ENCODE measurements around the gene CENPH. TPM values are rescaled to one million over a fixed set of nuclear protein-coding genes. Genes with fewer than 3 reads are reported as not detected.
"Not testable (repeated sequence)": the region's sequence is repeated elsewhere in the genome, so short reads cannot be mapped to it uniquely, and the experiment has no call there.

Gene CENPH
- 0.53 TPM for total RNA-seq

GRCh38 chr5:69189162-69190086 lies at the start of gene CENPH:
CENPH (plus strand) TSS chr5:69189583; CDS start chr5:69189635, 52 bp downstream.
- ATAC-seq, result peak; percentile 99
- peak; percentile 90 for DNase-seq (ENCODE audit: low spot score)

- not testable (repeated sequence) for DNase-seq (ENCODE audit: low spot score); ATAC-seq
These were observed 49.1 kb upstream of the CENPH start for GRCh38 chr5:69140239-69140638.

DNA sequence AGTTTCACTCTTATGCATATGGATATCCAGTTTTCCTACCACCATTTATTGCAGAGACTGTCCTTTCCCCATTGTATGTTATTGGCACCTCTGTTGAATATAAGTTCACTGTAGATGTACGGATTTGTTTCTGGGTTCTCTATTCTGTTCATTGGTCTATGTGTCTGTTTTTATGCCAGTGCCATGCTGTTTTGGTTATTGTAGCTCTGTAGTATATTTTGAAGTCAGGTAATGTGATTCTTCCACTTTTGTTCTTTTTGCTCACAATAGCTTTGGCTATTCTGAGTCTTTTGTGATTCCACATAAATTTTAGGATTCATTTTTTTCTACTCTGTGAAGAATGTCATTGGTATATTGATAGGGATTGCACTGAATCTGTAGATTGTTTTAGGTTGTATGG lies 48.6 kb upstream of the CENPH start:
- no peak for DNase-seq (ENCODE audit: low spot score)
- no peak for ATAC-seq

GRCh38 chr5:69148576-69148975 lies 40.8 kb upstream of the CENPH start:
- DNase-seq (ENCODE audit: low spot score); ATAC-seq: not testable (repeated sequence)

DNA sequence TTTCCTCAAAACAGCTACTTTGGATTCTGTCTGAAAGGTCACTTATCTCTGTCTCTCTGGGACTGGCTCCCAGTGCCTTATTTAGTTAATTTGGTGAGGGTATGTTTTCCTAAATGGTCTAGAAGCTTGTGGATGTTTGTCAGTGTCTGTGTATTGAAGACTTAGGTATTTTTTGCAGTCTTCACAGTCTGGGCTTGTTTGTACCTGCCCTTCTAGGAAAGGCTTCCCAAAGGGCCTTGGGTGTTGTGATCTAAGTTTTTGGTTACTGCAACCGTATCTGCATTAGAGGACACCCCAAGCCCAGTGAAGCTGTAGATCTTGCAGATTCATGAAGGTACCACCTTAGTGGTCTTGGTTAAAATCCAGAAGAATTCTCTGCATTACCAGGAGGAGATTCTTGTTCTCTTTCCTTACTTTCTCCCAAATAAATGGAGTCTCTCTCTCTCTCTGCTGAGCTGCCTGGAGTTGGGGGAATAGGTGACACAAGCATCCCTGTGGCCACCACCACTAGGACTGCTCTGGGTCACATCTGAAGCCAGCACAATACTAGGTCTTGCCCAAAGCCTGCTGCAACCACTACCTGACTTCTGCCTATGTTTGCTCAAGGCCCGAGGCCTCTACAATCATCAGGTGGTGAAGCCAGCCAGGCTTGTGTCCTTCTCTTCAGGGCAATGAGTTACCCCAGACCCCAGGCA lies 40.3 kb upstream of the CENPH start:
- ATAC-seq, result no peak

DNA sequence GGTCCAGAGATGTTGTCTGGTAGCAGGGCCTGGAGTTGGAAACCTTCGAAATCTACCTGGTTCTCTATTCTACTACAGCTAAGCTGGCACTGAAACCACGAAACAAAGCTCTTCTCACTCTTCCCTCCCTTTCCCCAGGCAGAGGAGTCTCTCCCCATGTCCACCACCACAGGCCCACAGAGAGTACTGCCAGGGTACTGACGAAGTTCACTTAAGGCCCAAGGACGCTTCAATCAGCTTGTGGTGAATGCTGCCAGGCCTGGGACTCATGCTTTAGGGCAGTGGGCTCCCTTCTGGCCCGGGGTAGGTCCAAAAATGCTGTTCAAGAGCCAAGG lies 39.7 kb upstream of the CENPH start:
- DNase-seq (ENCODE audit: low spot score) (no peak), ATAC-seq (no peak)

More for the DNA sequence above, 40.3 kb upstream of the CENPH start:
- no peak for DNase-seq (ENCODE audit: low spot score)

DNA sequence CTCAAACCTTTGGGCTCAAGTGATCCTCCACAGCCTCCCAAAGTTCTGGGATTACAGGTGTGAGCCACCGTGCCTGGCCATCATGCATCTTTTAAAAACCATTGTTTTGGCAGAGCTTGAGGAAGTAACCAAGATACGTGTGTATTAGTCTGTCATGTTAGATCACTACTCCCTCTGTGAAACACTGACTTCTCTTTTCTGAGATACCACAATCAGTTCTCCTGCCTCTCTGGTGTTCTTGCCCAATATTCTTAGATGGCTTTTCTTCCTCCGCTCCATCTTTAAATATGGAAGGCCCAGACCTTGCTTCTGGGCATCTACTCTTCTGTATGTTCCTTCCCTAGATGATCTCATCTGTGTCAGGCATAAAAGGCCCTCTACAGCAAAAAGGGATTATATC lies 36.7 kb upstream of the CENPH start:
- no peak for ATAC-seq

DNA sequence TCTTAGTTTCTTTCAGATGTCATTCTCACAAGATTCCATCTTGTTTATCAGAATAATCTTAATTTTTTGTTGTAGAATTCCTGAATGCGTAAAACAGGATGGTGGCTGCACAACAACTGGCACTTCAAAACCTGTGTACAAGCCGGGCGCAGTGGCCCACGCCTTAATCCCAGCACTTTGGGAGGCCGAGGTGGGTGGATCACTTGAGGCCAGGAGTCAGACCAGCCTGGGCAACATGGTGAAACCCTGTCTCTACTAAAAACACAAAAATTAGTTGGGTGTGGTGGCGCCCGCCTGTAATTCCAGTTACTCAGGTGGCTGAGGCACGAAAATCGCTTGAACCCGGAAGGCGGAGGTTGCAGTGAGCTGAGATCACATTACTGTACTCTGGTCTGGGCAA lies 32.9 kb upstream of the CENPH start:
- no peak for DNase-seq (ENCODE audit: low spot score)
- ATAC-seq, result no peak

More for the DNA sequence above, 36.7 kb upstream of the CENPH start:
- DNase-seq (ENCODE audit: low spot score), result no peak

GRCh38 chr5:69158039-69158438 lies 31.3 kb upstream of the CENPH start:
- ATAC-seq, result no peak
- DNase-seq (ENCODE audit: low spot score), result no peak

DNA sequence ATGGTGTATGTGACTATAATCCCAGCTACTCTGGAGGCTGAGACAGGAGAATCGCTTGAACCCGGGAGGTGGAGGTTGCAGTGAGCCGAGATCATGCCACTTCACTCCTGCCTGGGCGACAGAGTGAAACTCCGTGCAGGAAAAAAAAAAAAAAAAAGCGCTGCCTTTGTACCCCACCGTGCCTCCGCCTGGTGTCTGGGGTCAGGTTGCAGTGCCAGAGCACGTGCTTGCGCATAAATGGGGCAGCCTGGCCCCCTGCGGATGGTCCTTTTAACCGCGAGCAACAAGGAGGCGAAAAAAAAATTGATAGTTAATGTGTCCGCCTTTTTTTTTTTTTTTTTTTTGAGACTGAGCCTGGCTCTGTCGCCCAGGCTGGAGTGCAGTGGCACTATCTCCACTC lies 28.7 kb upstream of the CENPH start:
- no peak for ATAC-seq
- DNase-seq (ENCODE audit: low spot score), result no peak

DNA sequence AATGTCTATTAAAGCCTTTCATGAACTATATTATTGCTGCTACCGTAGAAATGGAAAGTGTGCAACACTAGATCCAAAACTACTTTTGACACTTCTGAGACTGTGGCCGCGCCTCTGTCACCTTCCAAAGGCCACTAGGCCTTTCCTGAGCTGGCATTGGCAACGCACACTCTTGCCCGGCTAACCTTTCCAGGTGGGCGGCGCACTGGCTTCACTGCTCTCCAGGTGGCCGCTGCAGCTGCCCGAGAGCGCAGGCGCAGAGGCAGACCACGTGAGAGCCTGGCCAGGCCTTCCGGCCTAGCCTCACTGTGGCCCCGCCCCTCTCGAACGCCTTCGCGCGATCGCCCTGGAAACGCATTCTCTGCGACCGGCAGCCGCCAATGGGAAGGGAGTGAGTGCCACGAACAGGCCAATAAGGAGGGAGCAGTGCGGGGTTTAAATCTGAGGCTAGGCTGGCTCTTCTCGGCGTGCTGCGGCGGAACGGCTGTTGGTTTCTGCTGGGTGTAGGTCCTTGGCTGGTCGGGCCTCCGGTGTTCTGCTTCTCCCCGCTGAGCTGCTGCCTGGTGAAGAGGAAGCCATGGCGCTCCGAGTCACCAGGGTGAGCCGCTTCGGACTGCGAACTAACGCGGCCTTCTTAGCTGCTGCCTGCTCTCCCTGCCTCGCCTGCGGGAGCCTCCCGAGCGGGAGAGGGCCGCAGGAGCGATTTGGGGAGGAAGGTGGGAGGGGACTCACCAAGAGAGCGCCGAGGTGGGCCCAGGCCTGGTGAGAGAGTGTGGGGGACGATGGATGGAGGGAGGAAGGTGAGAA lies 22.5 kb upstream of the CENPH start, which contains the start of gene CCNB1:
TSS of gene CCNB1 (plus strand) at position 465 of the 807 bp plus-strand sequence. CDS start at position 578, 113 bp downstream.
- peak; percentile 99 for ATAC-seq
- DNase-seq (ENCODE audit: low spot score), result peak; percentile 100

DNA sequence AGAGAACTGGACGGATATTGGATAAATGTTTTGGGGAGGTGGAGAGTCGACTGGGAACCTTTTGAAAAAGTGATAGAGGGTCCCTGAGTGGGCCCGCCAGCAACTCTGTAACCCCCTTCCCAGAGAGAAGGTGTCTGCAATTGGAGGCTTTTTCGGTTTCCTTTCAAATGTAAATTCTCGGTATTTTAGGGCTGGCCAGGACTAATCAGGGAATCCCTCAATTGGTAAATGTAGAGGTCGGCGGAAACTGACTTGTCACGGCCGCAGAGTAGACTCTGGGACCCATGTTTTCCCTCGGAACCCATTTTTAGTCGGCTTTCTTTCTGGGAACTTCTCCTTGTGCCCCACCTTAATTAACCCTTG lies 21.9 kb upstream of the CENPH start:
- no peak for DNase-seq (ENCODE audit: low spot score)

DNA sequence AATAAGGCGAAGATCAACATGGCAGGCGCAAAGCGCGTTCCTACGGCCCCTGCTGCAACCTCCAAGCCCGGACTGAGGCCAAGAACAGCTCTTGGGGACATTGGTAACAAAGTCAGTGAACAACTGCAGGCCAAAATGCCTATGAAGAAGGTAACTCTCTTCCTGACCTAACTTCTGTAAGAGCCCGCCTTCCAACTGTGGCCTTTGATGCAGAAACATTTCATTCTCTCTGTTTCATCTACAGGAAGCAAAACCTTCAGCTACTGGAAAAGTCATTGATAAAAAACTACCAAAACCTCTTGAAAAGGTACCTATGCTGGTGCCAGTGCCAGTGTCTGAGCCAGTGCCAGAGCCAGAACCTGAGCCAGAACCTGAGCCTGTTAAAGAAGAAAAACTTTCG lies 21.5 kb upstream of the CENPH start:
- no peak for ATAC-seq
- DNase-seq (ENCODE audit: low spot score), result no peak

More for the DNA sequence above, 21.9 kb upstream of the CENPH start:
- no peak for ATAC-seq

GRCh38 chr5:69170495-69170894 lies 18.9 kb upstream of the CENPH start:
- ATAC-seq (no peak), DNase-seq (ENCODE audit: low spot score) (no peak)

DNA sequence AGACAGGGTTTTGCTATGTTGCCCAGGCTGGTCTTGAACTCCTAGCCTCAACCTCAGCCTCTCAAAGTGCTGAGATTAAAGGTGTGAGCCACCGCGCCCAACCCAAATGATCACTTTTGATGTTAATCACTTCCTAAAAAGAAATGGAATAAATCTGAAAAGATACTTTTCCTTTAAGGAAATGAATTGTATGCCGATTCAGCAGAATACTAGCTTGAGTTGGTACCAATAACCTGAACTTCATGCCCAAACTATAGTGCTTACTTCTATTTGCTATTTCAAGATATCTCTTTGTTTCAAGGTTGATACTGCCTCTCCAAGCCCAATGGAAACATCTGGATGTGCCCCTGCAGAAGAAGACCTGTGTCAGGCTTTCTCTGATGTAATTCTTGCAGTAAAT lies 18.4 kb upstream of the CENPH start:
- ATAC-seq, result no peak
- DNase-seq (ENCODE audit: low spot score), result no peak

- not testable (repeated sequence) for DNase-seq (ENCODE audit: low spot score); ATAC-seq
These were observed 7.6 kb upstream of the CENPH start for GRCh38 chr5:69181659-69182293.

DNA sequence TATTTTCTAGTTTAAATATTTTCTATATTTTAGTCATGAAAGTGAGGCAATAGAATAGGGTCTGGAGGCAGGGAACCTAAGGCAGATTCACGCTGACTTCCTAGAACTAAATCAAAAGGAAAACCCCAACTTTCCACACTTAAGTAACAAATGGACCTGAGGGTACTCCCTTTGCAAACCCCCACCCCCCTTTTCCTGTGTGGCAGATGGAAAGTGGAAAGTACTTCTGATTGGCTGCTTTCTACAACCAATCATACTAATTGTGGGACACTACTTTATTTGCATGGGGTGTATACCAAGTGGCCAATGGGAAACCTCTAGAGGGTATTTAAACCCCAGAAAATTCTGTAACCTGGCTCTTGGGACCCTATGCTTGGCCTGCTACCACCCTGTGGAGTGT lies 4.8 kb upstream of the CENPH start:
- DNase-seq (ENCODE audit: low spot score) (no peak), ATAC-seq (no peak)

GRCh38 chr5:69187342-69187741 lies 2.0 kb upstream of the CENPH start:
- ATAC-seq, result no peak
- DNase-seq (ENCODE audit: low spot score), result no peak

DNA sequence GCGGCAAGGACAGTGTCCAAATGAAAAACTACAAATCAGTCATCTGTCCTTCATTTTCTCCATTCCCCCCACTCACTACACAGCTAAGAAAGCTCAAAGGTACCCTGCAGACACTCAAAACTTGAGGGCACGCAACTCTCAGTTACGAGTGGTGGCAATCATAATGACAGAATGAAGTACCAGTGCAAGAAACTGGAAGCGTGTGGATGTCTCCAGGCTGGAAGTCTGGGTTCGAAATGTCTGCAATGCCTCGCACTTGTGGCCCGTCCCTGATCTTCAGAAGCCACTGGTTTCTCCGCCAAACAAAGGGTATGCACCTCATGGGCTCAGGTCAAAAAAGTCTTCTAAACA lies 597 bp upstream of the CENPH start:
- ATAC-seq, result no peak

DNA sequence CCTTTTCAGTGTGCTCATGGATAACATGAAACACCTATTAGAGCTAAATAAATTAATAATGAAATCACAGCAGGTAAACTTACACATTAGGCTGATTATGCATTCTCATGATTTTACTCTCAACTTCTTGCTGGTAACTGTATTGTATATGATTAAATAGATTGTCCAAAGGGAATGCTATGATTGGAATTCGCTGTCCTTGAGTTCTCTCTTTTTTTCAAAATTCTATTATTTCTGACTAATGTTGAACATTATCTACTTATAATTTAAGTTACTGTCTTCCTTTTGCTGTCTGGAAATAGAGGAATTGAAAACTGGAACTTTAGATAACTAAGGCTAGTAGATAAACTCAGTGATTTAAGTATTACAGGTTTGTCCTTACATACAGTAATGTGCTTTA lies 13.1 kb downstream of the CENPH start:
- DNase-seq (ENCODE audit: low spot score), result no peak
- no peak for ATAC-seq

More for the DNA sequence above, 597 bp upstream of the CENPH start:
- no peak for DNase-seq (ENCODE audit: low spot score)
